Cardiac septum (tissue), 1 donor: ENCODE results near the gene GRIK4. TPM values are rescaled to one million over a fixed set of nuclear protein-coding genes. Genes with fewer than 3 reads are reported as not detected.

Source experiments
- DNase-seq: peaks from one replicate; pipeline ENCODE4 v3.0.0-alpha.2; 2020; ENCODE audit warnings: low spot score
- intact Hi-C: fragments of 100-400 bp; cut with DNase I; formaldehyde crosslinking; loops from one replicate; pipeline ENCODE4 v1.14.0; 2022
- total RNA-seq: library from RNA; stranded (reverse); fragmentation: NEBNext Ultra II Directional; extraction: Animal tissue kit (Norgen Biotek cat#: 25700); gene quantifications from one replicate; pipeline ENCODE4 v1.2.1, GENCODE V29; 2021
- donor health status: DM: no; HTN: no; CAD: no.

GRIK4 gene
- total RNA-seq, 1 donor from 2014 or later: 0.40 TPM

DNA sequence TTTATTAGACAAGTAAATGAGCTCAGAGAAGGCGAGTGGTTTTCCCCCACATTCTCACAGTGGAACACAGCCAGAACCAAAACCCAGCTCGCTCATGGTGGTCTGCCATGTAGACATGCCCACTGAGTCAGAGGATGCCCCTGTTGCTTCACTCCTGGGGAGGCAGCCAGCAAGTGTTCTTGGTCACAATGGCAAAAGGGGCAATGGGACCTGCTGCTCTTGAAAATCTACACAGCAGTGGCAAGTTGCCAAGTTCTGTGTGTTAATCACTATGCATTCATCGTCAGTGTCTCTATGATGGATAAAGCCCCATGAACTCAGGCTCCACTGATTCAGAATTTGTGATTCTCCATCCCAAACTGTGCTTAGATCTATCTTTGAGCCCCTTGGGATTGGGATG lies 447.6 kb downstream of the GRIK4 start:
- intact Hi-C loops: loop anchor here (10.0 kb wide), 1 partner anchor 156 kb away; no protein-coding TSS in a partner anchor
- no peak for DNase-seq

- DNase-seq: no peak
- intact Hi-C loops: no loop called here
Observed at GRCh38 chr11:120964857-120965256, 453.3 kb downstream of the GRIK4 start.

DNA sequence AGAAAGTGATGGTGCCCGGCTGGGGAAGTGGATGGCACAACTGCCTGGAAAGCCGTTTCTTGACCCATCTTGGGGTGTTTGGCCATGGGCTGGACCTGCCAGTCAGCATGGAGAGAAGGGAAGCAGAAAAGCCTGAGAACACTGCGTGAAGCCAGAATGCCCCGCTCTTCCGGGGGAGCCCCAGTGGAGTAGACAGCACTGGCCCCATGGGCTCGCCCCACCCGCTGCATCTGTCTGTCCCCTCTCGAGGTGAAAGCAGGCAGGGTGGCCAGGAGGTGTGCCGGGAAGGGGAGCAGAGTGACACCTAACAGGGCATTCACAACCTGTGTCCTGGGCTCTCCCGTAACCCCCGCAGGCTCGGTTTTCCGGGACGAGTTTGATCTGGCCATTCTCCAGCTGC lies 455.3 kb downstream of the GRIK4 start:
- DNase-seq: no peak
- intact Hi-C loops: no loop called here

GRCh38 chr11:120969993-120970392 lies 458.4 kb downstream of the GRIK4 start:
- intact Hi-C loops: no loop called here

GRCh38 chr11:120971825-120972224 lies 460.3 kb downstream of the GRIK4 start:
- no peak for DNase-seq
- intact Hi-C loops: no loop called here

More at GRCh38 chr11:120969993-120970392, 458.4 kb downstream of the GRIK4 start:
- DNase-seq: no peak

DNA sequence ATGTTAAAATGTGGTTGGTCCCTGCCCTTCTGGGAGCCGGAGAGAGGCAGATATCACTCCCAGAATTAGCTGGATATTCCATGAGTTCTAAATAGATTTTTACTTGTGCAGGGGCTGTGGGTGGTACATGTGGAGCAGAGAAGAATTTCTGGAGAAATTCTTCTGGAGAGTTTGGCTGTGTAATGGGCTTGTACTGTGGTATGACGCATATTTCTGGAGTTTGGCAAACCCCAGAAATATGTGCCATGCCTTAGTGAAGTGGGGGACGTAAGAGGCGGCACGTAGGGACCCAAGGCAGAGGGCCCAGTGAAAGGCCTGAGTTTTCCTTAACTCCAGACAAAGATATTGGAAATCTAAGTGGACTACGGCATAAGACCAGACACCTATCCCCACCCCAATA lies 461.1 kb downstream of the GRIK4 start:
- DNase-seq: no peak
- intact Hi-C loops: no loop called here

DNA sequence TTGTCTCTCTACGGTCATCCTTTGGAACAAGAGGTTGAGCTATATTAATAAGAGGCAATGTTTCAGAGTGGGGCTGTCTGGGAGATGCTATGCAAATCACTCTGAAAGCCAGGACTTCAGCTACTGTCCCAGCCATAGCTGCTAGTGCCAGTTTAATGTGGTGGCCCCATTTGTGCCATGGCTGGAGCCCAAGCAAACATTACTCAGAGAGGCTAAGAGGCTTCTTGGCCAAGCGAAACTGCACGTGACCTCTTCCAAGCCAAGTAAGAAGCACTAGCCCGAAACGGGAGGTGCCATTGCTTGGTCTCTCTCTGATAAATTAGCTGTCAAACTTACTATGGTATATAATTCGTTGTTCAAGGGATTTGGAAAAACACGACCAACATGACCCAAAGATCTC lies 462.0 kb downstream of the GRIK4 start:
- DNase-seq: no peak
- intact Hi-C loops: no loop called here

DNA sequence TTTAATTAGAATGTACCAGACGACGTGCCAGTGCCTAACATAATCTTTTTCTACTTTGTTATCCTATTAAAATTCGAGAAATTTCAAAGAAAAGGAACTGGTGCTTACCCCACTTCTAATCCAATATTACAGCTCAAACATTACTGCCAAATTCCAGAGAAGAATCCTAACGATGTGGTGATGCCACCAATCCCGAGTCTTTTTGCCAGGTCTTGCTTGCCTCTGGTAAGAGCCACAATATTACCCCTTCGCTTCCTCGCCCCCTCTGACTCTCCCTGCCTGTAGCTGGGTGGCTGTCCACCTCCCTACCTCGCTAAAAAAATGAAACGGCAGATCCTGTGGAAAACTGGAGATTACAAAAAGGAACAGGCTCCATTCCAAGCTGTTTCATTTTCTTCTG lies 462.9 kb downstream of the GRIK4 start:
- intact Hi-C loops: no loop called here
- no peak for DNase-seq

DNA sequence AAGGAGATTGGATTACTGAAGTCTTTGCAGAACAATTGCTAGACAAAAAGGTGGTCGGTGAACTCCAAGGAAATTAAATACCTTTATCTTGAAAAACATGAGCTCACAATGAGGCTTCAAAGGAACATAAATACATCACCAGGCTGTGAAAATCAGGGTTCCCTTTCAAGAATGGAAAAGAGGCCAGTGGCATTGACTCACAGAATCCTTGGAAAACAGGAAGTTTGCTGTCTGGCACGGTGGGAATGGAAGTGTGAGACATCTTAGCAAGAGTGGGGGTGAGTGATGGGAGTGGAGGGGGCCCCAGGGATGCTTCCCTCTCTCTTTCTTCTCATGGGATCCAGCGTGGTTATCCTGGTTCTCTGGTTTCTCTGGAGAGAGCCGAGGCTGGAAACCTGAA lies 463.4 kb downstream of the GRIK4 start:
- DNase-seq: no peak
- intact Hi-C loops: no loop called here

DNA sequence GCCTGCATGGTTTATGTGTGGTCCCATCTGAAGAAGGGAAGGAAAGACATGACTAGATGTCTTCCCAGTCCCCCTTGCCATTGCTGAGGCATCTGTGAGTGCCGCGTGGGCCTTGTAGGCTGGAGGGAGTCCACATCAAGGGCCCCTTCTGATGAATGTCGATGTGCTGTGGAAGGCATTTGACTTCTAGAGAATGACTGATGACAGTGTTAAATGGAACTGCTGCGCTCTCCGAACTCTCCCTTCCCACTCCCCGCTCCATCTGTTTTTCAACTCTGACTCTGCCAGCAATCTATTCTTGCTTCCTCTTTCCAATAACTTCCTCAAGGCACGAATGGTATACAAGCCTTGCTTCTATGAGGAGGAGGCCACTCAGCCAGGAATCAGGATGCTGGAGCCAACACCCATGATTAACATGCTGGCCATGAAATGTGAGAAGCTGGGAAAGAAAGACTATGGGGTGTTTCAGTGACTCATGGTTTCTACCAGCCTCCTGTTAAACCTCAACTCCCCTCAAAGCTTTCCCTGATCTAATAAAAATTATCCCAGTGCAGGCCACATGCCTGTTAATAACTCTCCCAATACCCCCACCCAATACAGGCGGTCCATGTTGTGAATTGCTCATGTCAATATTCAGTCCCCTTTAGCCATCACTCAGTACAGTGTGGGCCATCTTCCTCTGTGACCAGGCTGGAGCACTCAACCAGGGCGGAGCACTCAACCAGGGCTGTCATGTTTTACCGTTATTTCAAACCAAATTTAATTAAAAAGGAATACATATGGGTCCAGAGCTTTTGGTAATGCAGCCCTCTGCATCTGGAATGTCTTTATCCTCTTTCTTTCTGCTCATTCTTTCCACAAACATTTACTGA lies 466.0 kb downstream of the GRIK4 start:
- DNase-seq: no peak
- intact Hi-C loops: no loop called here

DNA sequence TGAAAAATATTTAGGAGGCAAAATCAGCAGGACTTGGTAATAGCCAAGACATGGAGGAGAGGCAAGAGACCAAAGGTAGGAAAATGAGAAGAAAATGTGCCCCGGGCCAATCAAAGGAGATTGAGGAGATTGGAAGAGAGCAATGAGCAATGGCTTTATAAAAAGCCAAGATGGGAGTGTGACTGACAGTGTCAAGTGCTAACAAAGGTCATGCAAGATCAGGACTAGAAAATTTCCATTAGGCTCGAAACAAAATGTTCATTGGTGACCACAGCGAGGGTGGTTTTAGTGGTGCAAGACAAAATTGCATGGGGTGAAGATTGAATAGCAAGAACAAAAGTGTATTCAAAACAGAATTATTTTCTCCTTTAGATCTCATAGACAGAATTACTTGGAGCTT lies 467.2 kb downstream of the GRIK4 start:
- no peak for DNase-seq
- intact Hi-C loops: no loop called here

DNA sequence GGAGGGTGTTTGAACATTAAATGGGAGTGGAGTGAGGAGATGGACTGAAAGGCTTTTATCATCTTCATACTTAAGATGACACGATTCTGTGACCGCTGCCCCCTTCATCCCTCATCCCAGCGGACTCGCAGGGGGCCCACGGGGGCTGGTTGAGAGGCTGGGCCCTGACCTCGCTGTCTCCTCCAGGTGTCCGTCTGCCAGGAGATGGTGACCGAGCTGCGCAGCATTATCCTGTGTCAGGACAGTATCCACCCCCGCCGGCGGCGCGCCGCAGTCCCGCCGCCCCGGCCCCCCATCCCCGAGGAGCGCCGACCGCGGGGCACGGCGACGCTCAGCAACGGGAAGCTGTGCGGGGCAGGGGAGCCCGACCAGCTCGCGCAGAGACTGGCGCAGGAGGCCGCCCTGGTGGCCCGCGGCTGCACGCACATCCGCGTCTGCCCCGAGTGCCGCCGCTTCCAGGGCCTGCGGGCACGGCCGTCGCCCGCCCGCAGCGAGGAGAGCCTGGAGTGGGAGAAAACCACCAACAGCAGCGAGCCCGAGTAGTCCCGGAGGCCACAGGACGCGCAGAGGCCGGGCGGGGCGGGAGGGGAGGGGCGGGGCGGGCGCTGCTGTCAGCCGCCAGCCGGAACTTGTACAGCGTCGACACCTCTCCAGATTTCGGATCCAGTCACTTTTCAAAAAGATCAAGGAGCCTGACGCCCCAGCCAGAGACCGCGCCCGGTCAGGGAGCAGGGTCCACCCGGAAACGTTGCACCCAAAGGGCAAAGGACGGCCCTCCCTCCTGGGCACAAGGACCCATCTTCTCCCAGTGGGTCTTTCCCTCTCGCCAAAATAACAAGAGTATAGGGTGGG lies 474.4 kb downstream of the GRIK4 start:
- intact Hi-C loops: no loop called here
- DNase-seq: no peak

GRCh38 chr11:120988603-120989002 lies 477.1 kb downstream of the GRIK4 start:
- no peak for DNase-seq
- intact Hi-C loops: no loop called here

GRCh38 chr11:120991830-120992686 lies 480.5 kb downstream of the GRIK4 start:
- intact Hi-C loops: no loop called here
- no peak for DNase-seq

DNA sequence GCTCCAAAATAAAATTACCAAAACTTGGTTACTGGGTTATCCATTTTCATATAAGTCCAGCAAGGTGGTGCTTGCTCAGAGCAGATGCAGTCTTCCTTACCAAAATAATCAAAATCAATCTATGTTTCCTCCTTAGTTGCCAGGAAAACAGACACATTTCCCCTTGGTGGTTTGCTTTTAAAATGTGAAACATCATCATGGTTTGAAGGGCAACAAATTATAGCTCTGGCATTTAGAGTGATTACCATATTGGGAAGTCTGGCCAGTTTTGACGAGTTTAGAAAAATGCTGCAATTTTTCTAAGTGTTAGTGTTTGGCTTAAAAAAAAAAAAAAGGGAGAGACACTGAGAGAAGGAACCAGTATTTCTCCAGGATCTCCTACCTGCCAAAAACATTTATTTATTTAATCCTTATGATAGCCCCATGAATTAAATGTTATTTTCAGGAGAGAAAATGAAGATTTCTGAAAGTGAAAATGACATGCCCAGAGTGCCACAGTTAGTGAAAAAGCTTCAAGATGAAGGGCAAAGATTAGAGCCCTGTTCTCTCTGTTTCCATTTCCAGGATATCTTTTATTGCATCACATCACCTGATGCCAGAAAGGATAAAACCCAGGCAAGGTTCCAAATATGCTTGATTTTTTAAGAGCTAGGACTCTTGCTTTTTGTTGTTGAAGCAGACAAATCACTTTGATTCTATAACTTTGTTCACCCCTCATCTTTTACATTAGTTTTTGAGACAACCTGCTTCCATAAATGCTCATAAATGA lies 482.7 kb downstream of the GRIK4 start:
- no peak for DNase-seq
- intact Hi-C loops: no loop called here

- intact Hi-C loops: no loop called here
- DNase-seq: no peak
Observed at GRCh38 chr11:120995184-120995583, 483.6 kb downstream of the GRIK4 start.

DNA sequence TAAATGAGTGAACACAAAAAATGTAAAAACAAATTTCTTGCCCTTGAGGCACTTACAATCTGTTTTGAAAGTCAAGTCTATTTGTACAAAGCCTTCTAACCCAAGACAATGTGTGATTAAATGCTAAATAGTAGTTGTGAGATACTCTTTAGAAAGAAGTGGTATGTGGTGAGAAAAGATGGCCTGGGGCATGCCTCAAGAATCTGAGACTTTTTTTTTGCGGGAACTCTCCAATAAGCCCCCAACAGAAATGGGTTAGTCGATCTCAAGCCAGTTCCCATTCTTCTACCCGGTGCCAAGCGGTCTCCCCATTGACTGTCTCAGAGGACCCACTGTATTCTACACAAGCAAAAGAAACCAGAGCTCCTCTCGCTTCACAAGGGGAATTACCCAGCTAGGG lies 485.4 kb downstream of the GRIK4 start:
- no peak for DNase-seq
- intact Hi-C loops: no loop called here

DNA sequence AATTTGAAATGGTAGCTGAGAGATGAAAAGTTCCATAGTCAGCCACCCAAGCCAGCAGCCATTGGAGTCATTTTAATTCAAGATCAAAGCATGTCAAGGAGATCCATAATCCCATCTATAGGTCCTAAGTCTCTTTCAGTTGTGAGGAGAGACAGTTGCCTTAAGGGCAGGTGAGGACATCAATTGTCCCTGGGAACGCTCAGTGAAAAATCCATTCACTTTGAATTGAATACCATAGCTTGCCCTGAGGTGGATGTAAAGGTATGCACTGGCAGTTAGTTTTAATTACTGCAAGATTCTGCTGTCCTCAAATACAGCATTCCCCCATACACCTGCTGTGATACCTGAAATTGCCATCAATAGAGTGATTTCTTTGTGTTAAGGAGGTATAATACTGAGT lies 487.0 kb downstream of the GRIK4 start:
- DNase-seq: no peak
- intact Hi-C loops: no loop called here

DNA sequence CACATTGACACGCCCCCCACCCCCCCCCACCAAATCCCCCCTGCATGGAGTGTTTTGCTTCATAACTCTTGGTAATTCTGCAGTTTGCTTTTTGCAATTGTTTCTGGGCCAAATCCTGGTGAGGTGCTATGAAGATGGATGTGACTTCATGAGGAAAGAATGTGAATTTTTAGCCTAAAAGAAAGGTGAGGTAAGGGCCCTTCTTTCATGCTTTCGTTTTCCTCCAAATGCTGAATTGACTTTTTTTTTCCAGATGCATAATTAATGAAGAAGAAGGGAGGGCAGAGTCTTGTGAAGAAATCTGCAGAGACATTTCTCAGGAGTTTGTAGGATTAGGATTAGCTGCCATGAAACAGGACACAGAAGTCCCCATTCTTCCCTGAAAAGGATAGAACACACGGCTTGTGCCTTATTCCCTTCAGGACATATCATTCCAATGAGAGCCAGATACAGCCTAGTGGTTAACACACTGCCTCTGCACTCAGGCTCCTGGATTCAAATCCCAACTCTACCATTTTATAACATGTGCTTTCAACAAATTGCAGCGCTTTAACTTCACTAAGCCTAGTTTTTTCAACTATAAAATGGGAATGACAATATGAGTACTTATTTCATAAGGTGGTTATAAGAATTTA lies 492.8 kb downstream of the GRIK4 start:
- intact Hi-C loops: no loop called here

More for the DNA sequence above, 492.8 kb downstream of the GRIK4 start:
- DNase-seq: no peak
